HG02610 (cell line): ENCODE measurements around the gene CACNA2D3.

Experiments
- ATAC-seq: cut with Tn5 transposase; IDR thresholded peaks from one replicate; pipeline ENCODE4 v1.9.1; 2021; ENCODE audit warnings: mild to moderate bottlenecking, moderate library complexity; ENCODE audit not compliant: unreplicated experiment

CACNA2D3 gene

GRCh38 chr3:54857343-54857742 lies 735.0 kb downstream of the CACNA2D3 start:
- ATAC-seq = no peak

GRCh38 chr3:54858093-54858785 lies 735.9 kb downstream of the CACNA2D3 start:
- ATAC-seq = no peak

DNA sequence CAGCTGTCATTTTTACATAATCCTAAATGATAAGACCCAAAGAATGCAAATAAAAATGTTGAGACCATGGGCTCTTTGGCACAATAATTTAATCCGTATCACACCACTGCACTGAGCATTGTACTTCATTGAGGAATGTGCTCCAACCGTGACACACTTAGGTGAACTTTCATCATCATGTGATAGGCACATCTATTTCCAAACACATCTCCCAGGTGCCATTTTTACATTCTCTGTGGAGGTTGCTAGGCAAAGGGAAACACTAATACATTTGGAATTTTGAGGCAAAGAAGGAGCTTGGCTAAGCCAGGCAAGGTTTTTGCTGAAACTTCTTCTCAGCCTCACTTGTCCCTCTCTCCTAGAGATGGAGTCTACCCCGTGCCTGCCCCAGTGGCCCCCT lies 736.8 kb downstream of the CACNA2D3 start:
- ATAC-seq = no peak

DNA sequence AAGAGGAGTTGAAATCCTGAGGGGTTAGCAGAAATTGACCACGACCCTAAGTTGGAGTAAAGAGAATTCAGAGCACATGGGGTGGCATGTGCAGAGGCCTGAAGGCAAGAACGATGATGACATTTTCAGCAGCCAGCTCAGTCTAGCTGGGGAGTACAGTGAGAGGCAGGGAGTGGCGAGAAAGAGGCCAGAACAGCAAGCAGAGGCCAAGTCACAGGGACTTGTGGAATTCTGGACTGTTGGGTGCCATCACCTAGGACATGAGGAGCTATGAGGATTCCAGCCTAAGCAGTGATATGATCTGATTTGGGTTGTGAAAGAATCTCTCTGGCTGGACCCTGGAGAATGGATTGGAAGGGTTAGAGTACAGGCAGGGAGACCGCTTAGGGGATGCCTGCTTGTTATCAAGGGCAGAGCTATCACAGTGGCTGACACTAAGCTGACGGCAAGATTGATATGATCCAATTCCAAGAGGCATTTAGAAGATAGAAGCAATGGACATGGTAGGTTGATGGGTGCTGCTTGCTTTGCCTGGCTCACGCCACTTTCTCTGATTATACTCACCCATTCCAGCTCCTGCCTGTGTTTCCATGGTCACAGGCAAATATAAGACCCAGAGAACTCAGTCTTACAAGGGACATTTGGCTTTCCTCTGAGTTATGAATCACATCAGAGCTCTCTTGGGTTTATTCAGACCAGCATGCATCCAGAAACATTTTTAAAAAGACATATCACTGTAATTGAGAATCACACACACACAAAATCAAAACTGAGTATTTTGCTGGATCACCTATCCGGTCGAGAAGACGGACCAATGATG lies 739.1 kb downstream of the CACNA2D3 start:
- ATAC-seq = no peak

- ATAC-seq = no peak
Observed at GRCh38 chr3:54862526-54862925, 740.2 kb downstream of the CACNA2D3 start.

DNA sequence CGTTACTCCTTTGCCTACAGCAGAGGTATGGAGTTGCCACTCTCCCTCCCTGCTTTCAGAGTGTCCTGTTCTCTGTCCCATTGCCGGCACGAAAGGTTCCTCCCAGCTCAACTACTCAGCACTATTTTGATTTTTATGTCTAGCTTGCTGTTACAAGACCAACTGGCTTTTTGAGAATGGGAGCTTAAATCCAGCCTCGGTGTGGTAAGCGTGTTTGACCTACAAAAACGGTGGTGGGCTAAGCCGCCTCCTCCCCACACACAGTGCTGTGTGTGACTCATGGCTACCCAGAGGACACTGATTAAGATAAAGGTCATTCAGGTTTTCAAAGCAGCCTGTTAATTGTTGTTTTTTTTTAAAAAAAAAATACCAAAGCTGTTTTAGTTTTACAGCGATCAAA lies 741.0 kb downstream of the CACNA2D3 start:
- no peak for ATAC-seq

- ATAC-seq = no peak
Observed at GRCh38 chr3:54863786-54864185, 741.4 kb downstream of the CACNA2D3 start.

DNA sequence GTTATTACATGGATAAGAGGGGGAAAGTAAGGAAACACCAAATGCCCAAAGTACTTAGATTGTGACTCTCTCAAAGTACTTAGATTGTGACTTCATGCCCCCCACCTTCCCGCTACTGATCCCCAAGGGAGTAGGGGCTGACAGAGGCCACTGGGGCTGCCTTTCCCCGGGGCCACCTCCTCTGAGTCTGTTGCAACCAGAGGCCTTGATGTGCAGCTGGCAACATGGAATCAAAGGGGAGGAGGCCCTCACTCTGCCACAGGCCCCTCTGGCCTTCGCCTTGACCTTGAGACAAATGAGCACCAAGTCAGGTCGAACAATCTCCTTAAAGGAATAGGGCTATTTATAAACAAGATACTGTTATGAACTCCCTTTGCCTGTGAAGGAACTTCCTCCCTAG lies 743.0 kb downstream of the CACNA2D3 start:
- ATAC-seq = no peak

DNA sequence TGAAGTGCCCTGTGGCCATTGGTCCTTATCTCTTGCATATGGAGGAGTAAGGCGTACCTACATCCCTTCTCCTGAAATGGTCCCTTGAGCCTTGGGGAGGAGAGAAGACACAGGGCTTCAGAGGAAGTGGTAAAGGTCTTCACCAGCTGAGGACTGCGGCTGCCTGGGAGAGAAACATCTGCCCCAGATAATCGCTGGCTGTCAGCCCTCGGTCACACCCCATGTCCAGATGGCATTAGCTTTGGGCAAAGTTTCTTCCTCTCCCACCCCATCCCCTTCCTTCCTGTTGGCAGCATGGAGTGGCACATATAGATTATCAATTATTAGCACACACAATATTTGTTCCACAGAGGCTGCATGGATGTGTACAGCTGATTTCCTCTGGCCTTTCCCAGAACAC lies 743.9 kb downstream of the CACNA2D3 start:
- no peak for ATAC-seq

GRCh38 chr3:54870423-54870822 lies 748.1 kb downstream of the CACNA2D3 start:
- ATAC-seq = no peak

DNA sequence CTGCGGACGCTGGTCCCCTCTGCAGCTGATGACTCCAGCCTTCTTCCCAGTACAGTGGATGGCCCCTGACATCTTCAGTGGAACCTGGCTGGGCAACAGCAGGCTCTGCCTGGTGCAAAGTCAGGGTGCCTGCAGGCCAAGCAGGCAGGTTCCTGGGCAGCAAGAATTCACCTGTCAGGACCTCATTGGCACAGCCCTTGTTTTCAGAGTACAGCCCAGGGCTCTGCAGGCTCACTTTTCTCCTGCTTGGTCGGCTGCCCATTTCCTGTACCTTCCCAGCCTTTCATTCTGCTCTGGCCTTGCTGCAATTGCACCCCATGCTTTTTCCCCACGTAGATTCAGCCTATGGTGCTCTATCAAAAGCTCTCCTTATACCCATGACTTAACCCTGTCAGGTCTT lies 749.5 kb downstream of the CACNA2D3 start:
- ATAC-seq = no peak

GRCh38 chr3:54873059-54874010 lies 751.0 kb downstream of the CACNA2D3 start:
- no peak for ATAC-seq

GRCh38 chr3:54874816-54875556 lies 752.6 kb downstream of the CACNA2D3 start:
- ATAC-seq = no peak

DNA sequence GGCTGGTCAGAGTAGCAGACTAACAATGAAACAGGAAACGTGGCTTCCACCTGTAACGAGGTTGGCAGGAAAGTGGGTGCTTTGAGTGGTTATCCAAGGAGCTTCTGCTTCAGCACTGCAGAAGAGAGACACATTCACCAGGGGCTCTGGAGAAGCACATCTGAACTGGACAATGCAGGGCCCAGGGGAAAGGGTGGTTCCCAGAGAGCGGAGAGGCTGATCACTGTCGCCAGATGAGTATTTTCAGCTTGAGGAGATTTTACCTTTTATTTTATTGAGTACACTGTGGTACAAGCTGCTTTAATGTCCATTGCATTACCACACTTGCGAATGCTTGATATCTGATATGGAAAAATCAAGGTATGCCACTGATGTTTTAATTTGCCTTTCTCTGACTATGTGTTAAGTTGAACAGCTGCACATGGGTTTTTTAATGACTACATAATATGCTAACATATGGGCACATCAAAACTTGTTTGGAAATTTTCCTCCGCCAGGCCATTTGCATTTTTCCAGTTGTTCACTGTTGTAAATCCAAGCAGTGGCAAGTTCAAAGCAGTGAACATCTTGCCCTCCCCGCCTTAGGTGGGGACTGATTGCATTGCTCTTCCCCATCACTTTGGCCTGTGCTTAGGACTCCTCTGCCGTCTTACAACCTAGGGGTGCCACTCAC lies 753.4 kb downstream of the CACNA2D3 start:
- ATAC-seq = no peak

- no peak for ATAC-seq
Observed at GRCh38 chr3:54876694-54877093, 754.3 kb downstream of the CACNA2D3 start.

DNA sequence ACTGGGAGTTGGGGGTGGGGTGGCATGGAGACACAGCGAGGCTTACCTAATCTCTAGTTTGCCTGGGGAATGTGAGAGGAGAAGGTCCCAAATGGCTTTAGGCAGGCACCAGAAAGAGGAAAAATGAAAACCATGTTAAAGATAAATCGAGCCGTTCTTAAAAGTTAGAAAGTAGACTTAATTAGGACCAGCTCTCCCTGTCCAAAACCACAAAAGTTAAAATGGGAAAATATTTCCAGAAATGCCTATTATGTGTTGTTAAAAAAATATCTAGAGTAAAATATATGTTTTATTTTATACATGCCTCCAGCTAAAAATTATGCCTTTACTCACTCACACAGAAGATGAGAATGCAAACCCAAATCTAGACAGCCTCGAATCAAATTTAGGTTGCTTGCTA lies 755.4 kb downstream of the CACNA2D3 start:
- ATAC-seq = no peak

GRCh38 chr3:54878145-54878544 lies 755.8 kb downstream of the CACNA2D3 start:
- no peak for ATAC-seq

DNA sequence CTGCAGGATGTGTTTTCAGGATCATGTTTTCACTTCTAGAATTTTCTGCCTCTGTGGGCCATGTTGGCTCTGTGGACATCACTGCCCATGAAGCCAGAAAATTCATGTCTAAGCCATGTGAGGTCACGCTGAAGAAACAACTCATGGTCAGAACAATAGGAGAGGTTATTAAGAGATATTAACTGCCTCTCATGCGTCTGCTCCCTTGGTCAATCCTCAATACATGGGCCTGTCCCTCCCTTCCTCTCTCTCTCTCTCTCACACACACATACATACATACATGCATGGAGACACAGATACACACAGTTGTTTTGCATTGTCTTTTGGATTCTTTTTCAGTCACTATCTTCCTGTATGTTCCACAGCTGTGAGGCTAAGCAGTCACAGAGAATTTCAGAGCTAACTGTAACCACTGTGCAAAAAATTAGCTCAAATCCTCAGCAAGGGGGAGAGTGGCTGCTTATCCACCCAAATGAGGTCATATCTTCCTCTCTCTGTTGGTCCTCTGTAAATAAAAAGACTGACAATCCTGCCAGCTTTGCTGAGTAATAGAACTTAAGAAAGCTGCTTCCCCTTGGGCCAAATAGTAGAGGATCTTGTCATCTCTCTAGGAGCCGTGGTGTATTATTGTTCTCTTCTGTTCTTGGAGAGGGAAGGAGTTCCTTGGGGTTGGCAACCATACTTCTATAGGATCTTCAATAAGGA lies 759.9 kb downstream of the CACNA2D3 start:
- ATAC-seq = no peak

GRCh38 chr3:54888162-54888561 lies 765.8 kb downstream of the CACNA2D3 start:
- no peak for ATAC-seq
